Fibroblast of skin of right quadriceps (primary cell): ENCODE results near the gene CAMTA1.
A peak's percentile ranks its signal among the peaks of the same experiment; 100 is the strongest.
"Not testable (repeated sequence)": the region's sequence is repeated elsewhere in the genome, so short reads cannot be mapped to it uniquely, and the experiment has no call there.

Experiments
- DNase-seq: peaks from one replicate; pipeline ENCODE4 v3.0.0-alpha.2; 2013

The CAMTA1 gene

DNA sequence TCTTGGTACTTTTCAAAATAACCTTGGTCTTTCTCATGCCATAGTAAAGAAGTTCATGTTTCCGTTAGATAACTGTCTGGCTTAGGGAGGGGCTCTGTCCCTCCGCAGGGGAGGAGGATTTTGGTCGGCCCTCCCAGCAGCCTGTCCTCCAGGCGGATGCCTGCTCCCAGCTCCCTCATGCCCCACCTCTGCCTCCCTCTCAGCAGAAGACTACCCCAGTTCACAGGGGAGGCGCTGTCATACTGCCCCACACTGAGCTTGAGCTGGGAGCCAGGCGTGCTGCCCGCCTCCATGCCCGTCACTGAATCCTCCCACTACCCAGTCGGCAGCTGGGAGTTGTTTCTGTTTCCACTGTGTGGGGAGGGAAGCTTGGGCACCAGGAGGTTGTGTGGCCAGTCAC, 127.3 kb downstream of the CAMTA1 start:
- DNase-seq: no peak

DNA sequence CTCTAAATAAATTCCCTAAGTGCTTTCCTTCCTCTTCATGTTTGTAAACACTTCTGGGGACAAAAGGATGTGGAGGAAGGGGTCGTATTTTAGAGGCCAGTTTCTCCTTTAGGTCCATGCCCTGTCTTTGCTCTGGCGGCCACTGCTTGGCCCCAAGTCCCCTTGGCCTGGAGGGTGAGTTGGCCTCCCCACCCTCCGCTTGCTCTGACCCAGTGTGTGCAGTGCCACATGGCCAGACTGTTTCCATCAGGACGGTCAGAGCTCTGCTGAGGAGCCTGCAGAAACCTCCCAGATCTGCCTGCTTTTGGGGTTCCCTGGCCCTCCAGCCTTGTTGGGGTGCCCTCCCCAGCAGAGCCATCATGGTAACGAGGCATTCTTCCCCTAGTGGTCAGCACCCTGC, 127.8 kb downstream of the CAMTA1 start:
- no peak for DNase-seq

DNA sequence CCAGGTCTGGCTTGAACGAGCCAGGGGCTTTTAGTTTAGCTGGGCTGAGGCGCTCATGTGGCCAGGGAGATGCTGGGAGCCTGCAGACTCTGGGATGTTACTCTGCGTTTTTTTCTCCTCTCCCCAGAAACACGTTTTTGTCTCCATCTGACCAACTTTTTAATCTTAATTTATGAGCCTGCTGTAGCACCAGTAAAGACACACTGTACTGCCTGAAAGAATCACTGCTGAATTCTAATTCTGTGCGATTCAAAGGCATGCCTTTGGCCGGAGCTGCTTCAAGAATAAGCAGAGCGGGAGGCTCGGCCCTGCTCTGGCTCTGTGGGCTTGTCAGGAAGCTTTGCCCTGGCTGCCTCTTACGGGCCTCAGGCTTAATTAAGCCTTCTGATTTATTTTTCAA, 129.5 kb downstream of the CAMTA1 start:
- no peak for DNase-seq

DNA sequence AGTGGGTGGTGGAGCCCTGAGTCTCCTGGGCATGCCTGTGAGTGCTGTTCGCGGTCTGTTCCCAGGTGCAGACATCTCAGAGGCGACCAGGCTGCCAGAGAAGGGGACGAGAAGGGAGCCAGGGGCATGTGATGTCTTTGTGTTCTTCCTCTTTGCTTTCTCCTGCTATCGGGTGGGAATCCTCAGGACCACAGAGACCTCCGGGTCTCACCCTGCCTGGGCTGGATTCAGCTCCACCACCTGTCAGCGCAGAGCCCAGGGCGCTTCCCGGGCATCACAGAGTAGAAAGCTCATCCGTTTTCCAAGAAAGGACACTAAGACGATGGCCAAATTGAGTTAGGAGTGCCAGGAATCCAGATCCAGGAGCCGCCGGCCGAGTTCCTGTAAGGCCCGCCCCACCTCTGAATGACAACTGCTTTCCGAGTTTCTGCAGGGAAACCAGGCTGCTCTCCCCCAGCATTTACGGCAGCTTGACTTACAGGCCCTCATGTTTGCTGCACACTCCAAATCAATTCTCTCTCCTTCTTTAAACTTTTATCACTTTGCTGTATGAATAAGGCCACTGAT, 130.8 kb downstream of the CAMTA1 start:
- DNase-seq: no peak

- DNase-seq: no peak
Observed at GRCh38 chr1:6917067-6917466, 131.8 kb downstream of the CAMTA1 start.

GRCh38 chr1:6918186-6918924, 133.1 kb downstream of the CAMTA1 start:
- DNase-seq: peak; percentile 66

DNA sequence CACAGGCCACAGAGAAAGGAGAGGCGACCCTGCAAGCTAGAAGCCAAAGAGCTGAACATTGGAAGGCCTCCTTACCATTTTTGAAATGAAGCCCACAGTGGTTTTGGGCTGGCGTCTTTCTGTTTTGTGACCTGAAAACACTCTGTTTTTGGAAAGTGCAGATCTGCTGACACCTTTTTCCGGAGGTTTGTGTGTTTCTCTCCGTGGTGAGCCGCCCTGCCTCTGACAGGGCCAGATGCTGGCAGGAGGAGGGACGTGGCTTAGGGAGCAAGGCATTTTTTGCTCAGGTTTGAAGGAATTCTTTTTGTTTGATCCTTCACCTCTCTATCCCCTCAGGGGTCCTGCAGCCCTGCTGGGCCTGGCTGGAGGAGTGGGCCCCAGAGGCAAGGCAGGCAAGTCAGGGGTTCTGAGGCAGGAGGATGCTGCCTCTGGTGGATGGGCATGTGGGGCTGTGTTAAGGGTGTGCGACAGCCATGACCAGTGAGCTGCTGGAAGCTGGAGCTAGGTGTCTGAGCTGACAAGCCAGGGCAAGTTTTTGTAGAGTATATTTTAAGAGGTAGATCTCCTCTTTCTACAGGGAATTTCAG, 133.8 kb downstream of the CAMTA1 start:
- no peak for DNase-seq

GRCh38 chr1:6921506-6921905, 136.3 kb downstream of the CAMTA1 start:
- not testable (repeated sequence) for DNase-seq

DNA sequence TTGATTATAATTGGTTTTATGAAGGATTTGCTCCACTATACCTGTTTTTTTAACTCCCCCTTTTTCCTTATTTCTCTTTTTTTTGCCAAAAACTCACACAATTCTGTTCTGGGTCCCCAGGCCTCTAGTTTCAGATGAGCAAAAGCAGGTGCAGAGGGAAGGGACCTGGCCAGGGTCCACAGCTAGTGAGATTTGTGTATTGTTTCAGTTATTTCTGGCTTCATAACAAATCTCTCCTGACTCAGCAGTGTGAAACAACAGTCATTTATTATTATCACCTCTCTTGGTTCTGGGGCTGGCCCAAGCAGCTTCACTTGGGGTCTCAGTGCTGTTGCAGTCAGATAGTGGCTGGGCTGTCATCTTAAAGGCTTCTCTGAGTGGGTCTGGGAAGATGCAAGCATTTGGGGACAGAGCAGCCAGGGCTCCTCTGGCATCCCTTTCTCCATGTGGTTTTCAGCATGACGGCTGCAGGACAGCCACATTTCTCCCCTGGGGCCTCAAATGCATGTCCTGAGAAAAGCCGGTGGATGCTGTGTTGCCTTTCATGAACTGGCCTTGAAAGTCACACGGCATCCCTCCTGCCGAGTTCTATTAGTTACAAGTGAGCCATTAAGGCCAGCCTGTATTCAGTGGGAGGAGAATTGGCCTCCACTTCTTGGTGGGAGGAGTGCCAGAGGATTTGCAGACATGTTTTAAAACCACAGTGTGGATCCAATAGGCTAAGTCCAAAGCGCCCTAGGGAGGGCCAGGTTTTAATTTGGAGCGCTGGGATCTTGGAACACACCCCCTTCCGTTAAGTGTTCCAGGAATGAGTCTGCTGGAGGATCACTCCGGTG, 137.1 kb downstream of the CAMTA1 start:
- peak; percentile 85 for DNase-seq

GRCh38 chr1:6923012-6923411, 137.8 kb downstream of the CAMTA1 start:
- no peak for DNase-seq

GRCh38 chr1:6923416-6923815, 138.2 kb downstream of the CAMTA1 start:
- no peak for DNase-seq

GRCh38 chr1:6923955-6924881, 139.0 kb downstream of the CAMTA1 start:
- no peak for DNase-seq

GRCh38 chr1:6924891-6925290, 139.6 kb downstream of the CAMTA1 start:
- no peak for DNase-seq

DNA sequence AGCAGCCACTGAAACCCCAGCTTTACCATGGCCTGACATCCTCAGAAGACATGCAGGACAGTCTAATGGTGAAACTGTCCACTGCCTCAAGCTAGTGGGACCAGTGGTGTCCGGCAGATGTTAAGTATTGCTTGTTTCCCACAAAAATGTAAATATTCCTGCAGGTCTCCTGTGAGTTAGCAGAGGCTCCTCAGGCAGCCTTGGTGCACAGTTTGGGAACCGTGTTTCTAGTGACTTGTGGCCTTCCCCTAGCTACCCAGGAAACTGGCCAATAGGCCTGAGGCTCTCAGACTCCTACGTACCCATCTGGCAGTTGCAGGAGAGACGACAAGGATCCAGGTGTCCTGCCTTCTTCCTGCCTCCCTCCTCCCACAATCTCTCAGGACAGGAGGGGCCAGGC, 142.4 kb downstream of the CAMTA1 start:
- DNase-seq: no peak

GRCh38 chr1:6928106-6928885, 143.0 kb downstream of the CAMTA1 start:
- DNase-seq: no peak

- DNase-seq: no peak
Observed at GRCh38 chr1:6930732-6931300, 145.6 kb downstream of the CAMTA1 start.

DNA sequence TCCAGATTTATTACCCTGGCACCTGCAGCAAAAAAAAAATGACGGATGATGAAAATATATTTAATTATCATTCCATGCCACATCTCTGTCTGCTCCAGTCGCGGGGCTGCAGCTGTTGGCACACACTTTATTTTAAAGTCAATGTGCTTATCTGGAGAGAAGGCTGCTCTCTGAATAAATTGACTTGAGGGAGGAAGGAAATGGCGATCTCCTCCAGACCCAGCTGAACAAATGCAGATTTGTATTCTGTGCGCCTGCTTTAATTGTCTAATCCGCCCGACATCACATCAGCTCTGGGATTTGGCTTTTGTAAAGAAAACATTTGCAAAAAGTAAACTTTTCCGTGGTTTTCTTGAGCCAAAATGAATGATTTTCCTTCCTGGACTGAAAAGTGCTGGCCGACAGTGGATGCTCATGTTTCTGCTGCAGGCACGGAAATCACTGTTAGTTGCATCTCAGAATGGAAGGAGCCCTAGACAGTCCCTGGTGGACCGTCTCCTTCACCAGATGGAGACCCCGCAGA, 150.2 kb downstream of the CAMTA1 start:
- DNase-seq: no peak

DNA sequence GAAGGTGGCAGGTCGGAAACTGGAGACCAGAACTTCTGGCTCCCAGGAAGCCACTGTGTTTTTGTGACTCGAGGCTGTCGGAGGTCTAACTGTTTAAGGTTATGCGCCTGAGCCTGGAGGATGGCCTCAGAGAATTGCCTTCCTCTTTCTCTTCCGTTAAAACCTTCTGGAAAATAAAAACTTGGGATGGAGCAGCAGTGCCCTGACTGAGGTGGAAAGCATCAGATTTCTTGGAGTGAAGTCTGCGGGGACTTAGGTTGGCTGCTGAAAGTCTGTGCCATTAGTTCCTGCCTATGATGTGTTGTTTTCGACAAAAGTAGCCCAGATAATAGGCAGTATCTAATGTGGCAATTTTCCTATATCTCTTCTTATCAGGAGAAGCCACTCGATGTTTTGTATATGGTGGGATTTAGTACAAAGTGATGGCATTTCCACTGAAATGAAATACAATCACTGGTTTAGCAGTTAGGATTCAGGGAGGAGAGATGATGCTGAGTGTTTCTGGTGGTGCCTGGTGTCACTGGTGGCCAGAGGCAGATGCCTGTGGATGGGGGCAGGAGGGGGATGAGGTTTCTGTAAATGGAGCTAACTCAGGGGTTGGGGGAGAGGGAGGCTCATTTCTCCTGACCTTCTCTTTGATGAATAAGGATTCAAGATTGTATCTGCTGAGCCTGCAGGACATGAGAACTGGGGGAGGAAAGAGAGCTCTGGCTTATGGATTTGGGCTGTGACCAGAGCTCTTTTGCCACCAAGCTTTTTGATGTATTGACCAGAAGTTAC, 150.8 kb downstream of the CAMTA1 start:
- DNase-seq: no peak

DNA sequence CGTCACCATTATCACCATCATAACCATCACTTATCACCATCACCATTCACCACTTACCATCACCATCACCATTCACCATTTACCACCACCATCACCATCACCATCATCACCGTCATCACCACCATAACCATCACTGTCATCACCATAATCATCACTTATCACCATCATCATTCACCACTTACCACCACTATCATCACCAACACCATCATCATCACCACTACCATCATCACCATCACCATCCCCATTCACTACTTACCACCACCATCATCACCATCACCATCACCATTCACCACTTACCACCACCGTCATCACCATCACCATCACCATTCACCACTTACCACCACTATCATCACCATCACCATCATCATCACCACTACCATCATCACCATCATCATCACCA, 151.8 kb downstream of the CAMTA1 start:
- no peak for DNase-seq

- DNase-seq: no peak
Observed at GRCh38 chr1:6939363-6939762, 154.1 kb downstream of the CAMTA1 start.
